Ascending aorta (tissue), 2 donors: ENCODE results near the gene ADD3. TPM values are rescaled to one million over a fixed set of nuclear protein-coding genes. Genes with fewer than 3 reads are reported as not detected.
A peak's percentile ranks its signal among the peaks of the same experiment; 100 is the strongest.

Source experiments
- DNase-seq, 2 donors: peaks; one replicate each; pipeline ENCODE4 v3.0.0-alpha.2; 2019; ENCODE audit warnings: low spot score in 2 of 2
- H3K27ac ChIP-seq, 2 donors: fragments of 200-600 bp; sonication (generic); one replicate each; pipeline ENCODE4 v1.5.1; 2016 to 2017; ENCODE audit warnings: mild to moderate bottlenecking in 1 of 2
- H3K27me3 ChIP-seq: fragments of 200-600 bp; sonication (generic); one replicate; pipeline ENCODE4 v1.5.1; 2017
- H3K36me3 ChIP-seq, 2 donors: fragments of 200-600 bp; sonication (generic); one replicate each; pipeline ENCODE4 v1.5.1; 2016
- H3K4me1 ChIP-seq, 2 donors: fragments of 200-600 bp; sonication (generic); one replicate each; pipeline ENCODE4 v1.5.1; 2016 to 2017; ENCODE audit warnings: mild to moderate bottlenecking in 1 of 2
- H3K4me3 ChIP-seq, 2 donors: fragments of 200-600 bp; sonication (generic); one replicate each; pipeline ENCODE4 v1.5.1; 2016 to 2017; ENCODE audit warnings: mild to moderate bottlenecking in 1 of 2
- H3K9me3 ChIP-seq, 2 donors: fragments of 200-600 bp; sonication (generic); one replicate each; pipeline ENCODE4 v1.5.1; 2016
- CTCF ChIP-seq, 3 experiments: fragments of 200-600 bp in 2 of 3; fragments of 450-650 bp in 1 of 3; sonication (generic) in 2 of 3; IDR thresholded peaks; one replicate each; pipeline ENCODE4 v1.5.1; 2016 to 2019; ENCODE audit warnings: antibody characterized with exemption in 3 of 3, mild to moderate bottlenecking in 1 of 3, moderate library complexity in 1 of 3
- intact Hi-C: fragments of 100-400 bp; cut with DNase I; formaldehyde crosslinking; loops from one replicate; pipeline ENCODE4 v1.15.1; 2023
- total RNA-seq: library from RNA; depleted of rRNA; stranded (reverse); fragments of >200 nt; gene quantifications from one replicate; pipeline ENCODE4 v1.1.0, GENCODE V29; 2016

ADD3 gene
- total RNA-seq, 1 donor from 2014 or later, result 93.0 TPM

DNA sequence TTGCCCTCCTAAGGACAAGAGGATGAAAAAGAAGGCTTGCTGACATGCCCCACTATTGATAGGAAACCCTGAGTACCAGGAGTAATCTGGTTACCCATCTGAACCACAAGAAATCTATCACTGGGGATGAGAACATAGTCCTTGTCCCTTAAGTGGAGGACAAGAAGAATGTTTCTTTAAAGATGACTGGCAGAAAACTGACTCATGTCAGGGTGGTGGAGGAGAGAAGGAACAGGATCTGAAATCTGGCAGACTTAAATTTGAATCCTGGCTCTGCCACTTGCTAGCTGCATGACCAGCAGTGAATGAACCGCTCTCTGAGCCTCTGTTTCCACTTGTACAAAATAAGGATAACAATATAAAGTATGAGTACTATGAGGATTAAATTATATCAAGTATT is 45.5 kb upstream of the ADD3 start:
- intact Hi-C loops, result no loop called here
- no peak for TF ChIP-seq CTCF (IDR thresholded peaks at IDR 0.05)
- no peak overlapping the region for H3K4me3 ChIP-seq

GRCh38 chr10:109963439-109963838 is 44.3 kb upstream of the ADD3 start:
- intact Hi-C loops, result no loop called here
- Histone ChIP-seq H3K36me3 (no peaks in the 10 kb centered on the region), H3K4me1 (peaks cover 11 to 39% of the 10 kb centered on the region in 2 donors), H3K27ac (no peak overlapping the region), H3K4me3 (no peak overlapping the region), H3K9me3 (no peaks in the 10 kb centered on the region), H3K27me3 (no peaks in the 10 kb centered on the region)
- no peak for DNase-seq
- no peak for TF ChIP-seq CTCF (IDR thresholded peaks at IDR 0.05)

More for the DNA sequence above, 45.5 kb upstream of the ADD3 start:
- H3K36me3 ChIP-seq, result no peaks in the 10 kb centered on the region
- peaks cover 4 to 31% of the 10 kb centered on the region in 2 donors for H3K4me1 ChIP-seq
- no peaks in the 10 kb centered on the region for H3K27me3 ChIP-seq
- no peaks in the 10 kb centered on the region for H3K9me3 ChIP-seq
- H3K27ac ChIP-seq, result peak overlapping the region; percentile 62 to 69
- DNase-seq, result no peak

- DNase-seq, result no peak
- peaks cover 11 to 47% of the 10 kb centered on the region in 2 donors for H3K4me1 ChIP-seq
- H3K36me3 ChIP-seq, result no peaks in the 10 kb centered on the region
- H3K27me3 ChIP-seq, result no peaks in the 10 kb centered on the region
- no peaks in the 10 kb centered on the region for H3K9me3 ChIP-seq
- H3K4me3 ChIP-seq, result no peak overlapping the region
- no peak overlapping the region for H3K27ac ChIP-seq
- TF ChIP-seq CTCF (IDR thresholded peaks at IDR 0.05), result no peak
- intact Hi-C loops, result loop anchor here (2.0 kb wide), 1 partner anchor 70 kb away; no protein-coding TSS in a partner anchor
Observed at GRCh38 chr10:109964318-109964717, 43.5 kb upstream of the ADD3 start.

DNA sequence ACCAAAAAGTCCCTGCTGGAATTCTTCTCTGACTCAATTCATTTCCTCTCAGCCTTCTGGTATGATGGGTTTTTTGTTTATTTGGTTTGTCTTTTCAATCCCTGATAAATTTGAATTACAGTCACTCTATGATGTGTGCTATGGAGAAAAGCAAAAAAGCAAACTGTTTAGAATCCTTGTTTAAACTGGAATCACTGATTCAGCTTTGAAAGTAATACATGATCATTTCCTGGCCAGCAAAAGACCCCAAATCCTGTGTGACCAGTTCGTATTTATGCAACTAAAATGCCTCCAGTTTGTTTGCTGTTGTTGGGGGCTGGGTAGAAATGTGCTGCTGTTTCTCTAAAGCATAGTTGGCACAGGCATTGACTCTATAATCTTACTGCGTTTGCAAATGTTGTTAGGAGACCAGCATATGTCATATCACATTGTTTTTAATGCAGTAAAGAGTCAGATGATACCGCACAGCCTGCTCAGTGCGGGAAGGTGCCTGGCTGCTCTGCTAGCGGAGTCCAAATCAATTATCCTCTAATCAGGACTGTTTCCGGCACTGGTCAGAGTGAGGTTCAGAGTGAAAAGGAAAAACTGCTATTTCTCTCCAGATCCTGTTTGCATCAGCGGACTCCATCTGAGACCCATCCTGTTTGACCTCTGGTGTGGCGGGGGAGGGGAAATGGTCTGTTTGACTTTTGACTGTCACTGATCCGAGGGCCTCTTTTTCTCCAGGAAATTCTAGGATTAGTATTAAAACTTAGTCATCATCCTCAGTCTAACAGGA is 40.6 kb upstream of the ADD3 start:
- Histone ChIP-seq H3K27me3 (no peaks in the 10 kb centered on the region), H3K4me3 (no peak overlapping the region), H3K27ac (peak overlapping the region in 1 of 2 donors; percentile 2), H3K4me1 (peaks cover 11 to 47% of the 10 kb centered on the region in 2 donors), H3K9me3 (no peaks in the 10 kb centered on the region), H3K36me3 (no peaks in the 10 kb centered on the region)
- TF ChIP-seq CTCF (IDR thresholded peaks at IDR 0.05), result no peak
- no peak for DNase-seq
- intact Hi-C loops, result loop anchor here (5.0 kb wide), 1 partner anchor 40 kb away; no protein-coding TSS in a partner anchor

DNA sequence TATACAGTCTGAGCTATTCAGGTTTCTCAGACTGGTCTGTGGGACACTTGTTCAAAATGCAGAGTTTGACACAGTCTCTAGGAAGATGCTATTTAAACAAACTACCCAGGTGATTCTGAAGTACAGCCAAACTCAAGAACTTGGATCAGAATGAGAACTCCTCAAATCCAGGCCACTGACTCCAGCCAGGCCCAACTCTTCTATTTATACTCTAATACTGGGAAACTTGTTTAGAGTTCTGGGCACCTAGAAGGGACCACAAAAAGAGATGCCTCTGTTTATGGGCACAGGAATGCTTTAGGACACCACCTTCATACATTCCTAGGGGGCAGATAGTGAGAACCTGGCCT is 40.1 kb upstream of the ADD3 start:
- intact Hi-C loops, result loop anchor here (5.0 kb wide), 1 partner anchor 40 kb away; no protein-coding TSS in a partner anchor
- no peak overlapping the region for H3K27ac ChIP-seq
- TF ChIP-seq CTCF (IDR thresholded peaks at IDR 0.05), result no peak
- peaks cover 11 to 43% of the 10 kb centered on the region in 2 donors for H3K4me1 ChIP-seq
- no peaks in the 10 kb centered on the region for H3K9me3 ChIP-seq
- DNase-seq, result no peak
- no peaks in the 10 kb centered on the region for H3K36me3 ChIP-seq
- H3K4me3 ChIP-seq, result no peak overlapping the region
- no peaks in the 10 kb centered on the region for H3K27me3 ChIP-seq
